ENCODE data around the gene ME3. TPM values are rescaled to one million over a fixed set of nuclear protein-coding genes. Genes with fewer than 3 reads are reported as not detected.

The ME3 gene
- total and polyA plus RNA-seq, 2 experiments from 2014 or later = 7.5 to 10.9 TPM

DNA sequence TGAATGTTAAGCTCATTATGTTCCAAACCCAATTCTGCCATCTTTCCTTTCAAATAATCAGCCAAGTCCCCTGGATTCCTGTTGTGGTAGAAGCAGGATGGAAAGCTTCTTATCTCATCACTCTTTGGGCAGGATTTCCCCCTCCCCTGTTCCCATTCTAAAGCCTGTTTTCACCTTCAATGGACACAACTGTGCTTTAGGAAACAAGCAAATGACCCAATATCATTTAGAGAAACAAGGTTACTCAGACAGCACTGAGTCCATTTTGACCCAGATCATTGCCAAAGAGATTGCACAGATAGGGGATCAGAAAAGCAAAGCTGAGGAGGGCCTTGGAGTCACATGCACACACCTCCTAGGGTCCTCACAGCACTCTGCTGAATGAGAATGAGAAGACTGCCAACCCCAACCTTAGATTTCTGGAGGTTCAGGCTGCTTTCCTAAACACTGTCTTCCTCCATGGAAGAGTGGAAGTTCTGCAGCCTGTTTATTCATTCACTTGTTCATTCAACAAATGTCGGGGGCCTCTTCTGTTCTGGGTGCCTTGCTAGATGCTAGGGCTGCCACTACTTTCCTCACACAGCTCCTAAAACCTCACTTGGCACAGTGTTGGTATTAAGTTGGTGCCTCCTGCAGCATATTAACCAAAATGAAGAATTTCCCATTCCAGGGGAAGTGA lies 95.3 kb downstream of the ME3 start:
- DNase-seq = no peak
- H3K27ac ChIP-seq = no peak overlapping the region
- H3K79me2 ChIP-seq (ENCODE audit: insufficient read depth) = no peaks in the 10 kb centered on the region
- H3K36me3 ChIP-seq (ENCODE audit: low read depth) = no peaks in the 10 kb centered on the region
- H2AFZ ChIP-seq = no peak overlapping the region
- WGBS, 2 experiments (ENCODE audit: low coverage in 1 of 2, low lambda C conversion rate in 2 of 2, missing lambda C conversion rate in 2 of 2) = 96 to 100% methylated on average over 1 of the region's 1 CpG
- peaks cover 16% of the 10 kb centered on the region for H3F3A ChIP-seq (ENCODE audit: insufficient read depth)
- H3K9ac ChIP-seq = no peak overlapping the region
- TF ChIP-seq EZH2phosphoT487 (IDR thresholded peaks at IDR 0.05; ENCODE audit: insufficient read depth, low read depth) (no peak), EZH2 (IDR thresholded peaks at IDR 0.05; ENCODE audit: insufficient read depth, poor library complexity, severe bottlenecking) (no peak)
- no peaks in the 10 kb centered on the region for H3K27me3 ChIP-seq (replicated peaks; ENCODE audit: insufficient read depth)
- H3K9me2 ChIP-seq (ENCODE audit: insufficient read depth) = no peaks in the 10 kb centered on the region
- in situ Hi-C loops (cut with MboI) = no loop called here
- H3K4me2 ChIP-seq (ENCODE audit: unreplicated experiment) = peak overlapping the region; percentile 51
- H4K20me1 ChIP-seq (ENCODE audit: insufficient read depth) = no peaks in the 10 kb centered on the region
- H3K4me1 ChIP-seq (ENCODE audit: insufficient read depth) = peaks cover 15% of the 10 kb centered on the region
- H3K4me3 ChIP-seq = no peak overlapping the region
- no peaks in the 10 kb centered on the region for H3K9me3 ChIP-seq (ENCODE audit: low read depth)

DNA sequence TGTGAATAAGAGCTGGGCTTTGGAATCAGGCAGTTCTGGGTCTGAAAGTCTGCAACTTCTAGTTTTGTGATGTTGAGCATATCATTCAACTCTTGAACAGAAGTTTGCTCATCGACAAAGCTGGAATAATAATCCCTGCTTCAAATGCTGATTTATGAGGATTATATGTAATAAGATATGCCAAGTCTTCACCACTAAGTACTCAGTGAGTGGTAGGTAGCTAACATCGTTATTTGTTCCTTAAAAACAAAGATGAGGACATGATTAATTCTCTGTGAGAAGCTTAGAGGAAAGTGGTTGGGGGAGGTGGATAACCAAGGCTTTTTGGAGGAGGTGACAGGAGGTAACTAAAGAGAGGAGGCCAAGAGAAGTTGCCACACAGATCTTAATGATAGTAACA lies 96.5 kb downstream of the ME3 start:
- Histone ChIP-seq H3K4me2 (ENCODE audit: unreplicated experiment) (no peak overlapping the region), H3K4me1 (ENCODE audit: insufficient read depth) (peaks cover 15% of the 10 kb centered on the region), H3K79me2 (ENCODE audit: insufficient read depth) (no peaks in the 10 kb centered on the region), H2AFZ (no peak overlapping the region), H3K27ac (no peak overlapping the region), H3K27me3 (replicated peaks; ENCODE audit: insufficient read depth) (no peaks in the 10 kb centered on the region), H4K20me1 (ENCODE audit: insufficient read depth) (no peaks in the 10 kb centered on the region), H3K9ac (no peak overlapping the region), H3K36me3 (ENCODE audit: low read depth) (no peaks in the 10 kb centered on the region), H3F3A (ENCODE audit: insufficient read depth) (peaks cover 16% of the 10 kb centered on the region), H3K9me2 (ENCODE audit: insufficient read depth) (no peaks in the 10 kb centered on the region), H3K9me3 (ENCODE audit: low read depth) (no peaks in the 10 kb centered on the region), H3K4me3 (no peak overlapping the region)
- whole genome bisulfite sequencing, 2 experiments (ENCODE audit: low coverage in 1 of 2, low lambda C conversion rate in 2 of 2, missing lambda C conversion rate in 2 of 2) = 83 to 86% methylated on average over 2 of the region's 2 CpGs
- DNase-seq = no peak
- TF ChIP-seq EZH2 (IDR thresholded peaks at IDR 0.05; ENCODE audit: insufficient read depth, poor library complexity, severe bottlenecking) (no peak), EZH2phosphoT487 (IDR thresholded peaks at IDR 0.05; ENCODE audit: insufficient read depth, low read depth) (no peak)
- in situ Hi-C loops (cut with MboI) = no loop called here

DNA sequence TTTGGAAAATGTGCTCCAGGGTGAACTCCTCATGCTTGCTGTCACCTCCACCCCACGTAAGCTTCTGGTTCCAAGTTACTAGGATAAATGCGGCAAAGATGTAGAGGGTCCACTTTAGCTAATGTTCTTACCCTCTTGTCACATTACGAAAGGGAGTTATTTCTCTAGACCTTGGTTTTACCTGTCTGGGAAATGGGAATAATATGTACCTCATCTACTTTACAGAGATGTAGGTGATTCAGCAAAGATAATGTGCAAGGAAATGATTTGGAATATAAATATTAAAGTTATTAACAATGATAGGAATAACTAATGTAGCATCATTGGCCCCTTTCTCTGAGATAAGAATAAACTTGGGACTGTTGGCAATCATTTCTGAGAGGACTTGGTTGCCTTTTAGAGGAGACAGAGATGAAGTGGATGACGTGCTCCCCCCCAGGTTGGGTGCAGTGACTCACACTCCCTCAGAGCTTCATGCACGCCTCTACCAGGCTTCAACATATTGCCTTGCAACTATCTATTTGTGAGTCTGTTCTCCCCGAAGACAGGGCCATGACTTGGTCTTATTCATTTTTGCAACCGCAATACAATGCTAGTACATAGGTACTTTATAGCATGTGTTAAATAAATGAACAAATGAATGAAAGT lies 97.1 kb downstream of the ME3 start:
- Histone ChIP-seq H3K4me3 (no peak overlapping the region), H3K4me1 (ENCODE audit: insufficient read depth) (peaks cover 15% of the 10 kb centered on the region), H3K9me2 (ENCODE audit: insufficient read depth) (no peaks in the 10 kb centered on the region), H3K4me2 (ENCODE audit: unreplicated experiment) (no peak overlapping the region), H3K27ac (no peak overlapping the region), H3K9ac (no peak overlapping the region), H3K79me2 (ENCODE audit: insufficient read depth) (no peaks in the 10 kb centered on the region), H3K9me3 (ENCODE audit: low read depth) (no peaks in the 10 kb centered on the region), H3F3A (ENCODE audit: insufficient read depth) (peaks cover 16% of the 10 kb centered on the region), H2AFZ (no peak overlapping the region), H4K20me1 (ENCODE audit: insufficient read depth) (no peaks in the 10 kb centered on the region), H3K36me3 (ENCODE audit: low read depth) (no peaks in the 10 kb centered on the region), H3K27me3 (replicated peaks; ENCODE audit: insufficient read depth) (no peaks in the 10 kb centered on the region)
- DNase-seq = no peak
- in situ Hi-C loops (cut with MboI) = no loop called here
- TF ChIP-seq EZH2 (IDR thresholded peaks at IDR 0.05; ENCODE audit: insufficient read depth, poor library complexity, severe bottlenecking) (no peak), EZH2phosphoT487 (IDR thresholded peaks at IDR 0.05; ENCODE audit: insufficient read depth, low read depth) (no peak)
- WGBS, 2 experiments (ENCODE audit: low coverage in 1 of 2, low lambda C conversion rate in 2 of 2, missing lambda C conversion rate in 2 of 2) = 86 to 95% methylated on average over 6 to 7 of the region's 7 CpGs

DNA sequence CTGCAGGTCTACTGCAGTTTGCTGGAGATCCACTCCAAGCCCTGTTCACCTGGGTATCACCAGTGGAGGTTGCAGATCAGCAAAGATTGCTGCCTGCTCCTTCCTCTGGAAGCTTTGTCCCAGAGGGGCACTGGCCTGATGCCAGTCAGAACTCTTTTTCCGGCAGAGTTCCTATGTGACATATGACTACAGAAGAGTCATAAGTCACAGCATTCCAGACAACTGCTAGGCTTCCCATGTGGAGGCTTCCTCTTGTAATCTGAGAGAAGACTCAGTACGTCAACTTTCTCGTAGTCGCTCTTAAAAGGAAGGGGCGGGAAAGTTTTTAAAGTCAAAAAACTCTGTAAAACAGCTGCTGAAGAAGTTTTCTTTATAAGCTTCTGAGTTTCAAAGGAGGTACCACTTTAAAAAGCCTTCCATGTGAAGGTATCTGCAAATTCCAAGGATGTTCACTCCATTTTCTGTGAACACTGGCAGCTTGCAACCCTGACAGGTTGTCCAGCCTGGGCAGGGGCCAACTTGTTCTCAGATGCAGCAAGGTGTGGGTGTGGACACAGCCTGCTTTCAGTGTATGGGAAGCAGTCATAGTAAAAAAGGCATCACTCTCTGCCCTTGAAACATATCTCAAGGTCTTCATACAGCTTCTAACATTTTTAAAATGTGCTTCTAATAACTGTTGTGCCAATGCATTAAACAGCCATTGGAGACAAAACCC lies 97.8 kb downstream of the ME3 start:
- H3K27ac ChIP-seq = no peak overlapping the region
- H3K9ac ChIP-seq = no peak overlapping the region
- peaks cover 15% of the 10 kb centered on the region for H3K4me1 ChIP-seq (ENCODE audit: insufficient read depth)
- no peaks in the 10 kb centered on the region for H3K9me2 ChIP-seq (ENCODE audit: insufficient read depth)
- no peaks in the 10 kb centered on the region for H4K20me1 ChIP-seq (ENCODE audit: insufficient read depth)
- no peaks in the 10 kb centered on the region for H3K27me3 ChIP-seq (replicated peaks; ENCODE audit: insufficient read depth)
- H3K79me2 ChIP-seq (ENCODE audit: insufficient read depth) = no peaks in the 10 kb centered on the region
- in situ Hi-C loops (cut with MboI) = no loop called here
- DNase-seq = no peak
- H3F3A ChIP-seq (ENCODE audit: insufficient read depth) = peaks cover 16% of the 10 kb centered on the region
- H3K36me3 ChIP-seq (ENCODE audit: low read depth) = no peaks in the 10 kb centered on the region
- no peak overlapping the region for H2AFZ ChIP-seq
- TF ChIP-seq EZH2 (IDR thresholded peaks at IDR 0.05; ENCODE audit: insufficient read depth, poor library complexity, severe bottlenecking) = no peak
- no peak for TF ChIP-seq EZH2phosphoT487 (IDR thresholded peaks at IDR 0.05; ENCODE audit: insufficient read depth, low read depth)
- H3K4me3 ChIP-seq = no peak overlapping the region
- H3K4me2 ChIP-seq (ENCODE audit: unreplicated experiment) = no peak overlapping the region
- 91 to 97% methylated on average over 5 of the region's 5 CpGs for whole genome bisulfite sequencing, 2 experiments (ENCODE audit: low coverage in 1 of 2, low lambda C conversion rate in 2 of 2, missing lambda C conversion rate in 2 of 2)
- no peaks in the 10 kb centered on the region for H3K9me3 ChIP-seq (ENCODE audit: low read depth)

Measured in GM23248 (cell line).